Stimulated activated CD8-positive, alpha-beta memory T cell treated with anti-CD3 and anti-CD28 coated beads, Interleukin-15, amount 100 ng/mL, for 24 hours (primary cell): ENCODE measurements around the gene FYN.

Experiments
- DNase-seq: peaks from one replicate; pipeline ENCODE4 v3.0.0-alpha.2; 2020; ENCODE audit warnings: low read depth

Gene FYN

GRCh38 chr6:111806561-111807497, 66.4 kb downstream of the FYN start:
- no peak for DNase-seq

GRCh38 chr6:111806165-111806547, 67.1 kb downstream of the FYN start:
- DNase-seq: no peak

GRCh38 chr6:111805511-111806164, 67.6 kb downstream of the FYN start:
- no peak for DNase-seq

- DNase-seq: no peak
These were observed 68.5 kb downstream of the FYN start for GRCh38 chr6:111804627-111805235.

- DNase-seq: no peak
These were observed 69.4 kb downstream of the FYN start for GRCh38 chr6:111803804-111804203.

GRCh38 chr6:111803371-111803770, 69.9 kb downstream of the FYN start:
- DNase-seq: no peak

GRCh38 chr6:111802720-111803330, 70.4 kb downstream of the FYN start:
- DNase-seq: no peak

- no peak for DNase-seq
These were observed 71.2 kb downstream of the FYN start for GRCh38 chr6:111802015-111802414.

- DNase-seq: no peak
These were observed 72.4 kb downstream of the FYN start for GRCh38 chr6:111800821-111801220.

GRCh38 chr6:111800259-111800765, 72.9 kb downstream of the FYN start:
- no peak for DNase-seq

GRCh38 chr6:111799576-111800258, 73.5 kb downstream of the FYN start:
- DNase-seq: no peak

GRCh38 chr6:111798281-111798725, 74.9 kb downstream of the FYN start:
- DNase-seq: no peak

- no peak for DNase-seq
These were observed 76.8 kb downstream of the FYN start for GRCh38 chr6:111796310-111796918.

GRCh38 chr6:111795558-111795957, 77.7 kb downstream of the FYN start:
- DNase-seq: no peak

- no peak for DNase-seq
These were observed 78.4 kb downstream of the FYN start for GRCh38 chr6:111794727-111795452.

- DNase-seq: no peak
These were observed 79.0 kb downstream of the FYN start for GRCh38 chr6:111794300-111794699.

- DNase-seq: no peak
These were observed 79.5 kb downstream of the FYN start for GRCh38 chr6:111793711-111794111.

- DNase-seq: no peak
These were observed 80.1 kb downstream of the FYN start for GRCh38 chr6:111792914-111793700.

GRCh38 chr6:111792241-111792640, 81.0 kb downstream of the FYN start:
- no peak for DNase-seq

- no peak for DNase-seq
These were observed 81.8 kb downstream of the FYN start for GRCh38 chr6:111791415-111791814.
